Coronary artery (tissue), 2 donors: ENCODE measurements around the gene MRRF.

Experiments
- DNase-seq: peaks from one replicate; pipeline ENCODE4 v3.0.0-alpha.2; 2017; ENCODE audit warnings: low spot score
- H3K27ac ChIP-seq, 2 donors: fragments of 200-600 bp; sonication (generic); one replicate each; pipeline ENCODE4 v1.5.1; 2016 to 2019
- H3K4me3 ChIP-seq: fragments of 200-600 bp; sonication (generic); 2 replicates; pipeline ENCODE4 v1.5.1; 2016; ENCODE audit warnings: mild to moderate bottlenecking, moderate library complexity
- CTCF ChIP-seq: fragments of 200-600 bp; sonication (generic); IDR thresholded peaks from one replicate; pipeline ENCODE4 v1.5.1; 2019; ENCODE audit warnings: antibody characterized with exemption

Gene MRRF

GRCh38 chr9:122223435-122223834 lies 41.2 kb upstream of the MRRF start:
- Histone ChIP-seq H3K4me3 (no peak overlapping the region), H3K27ac (no peak overlapping the region)
- no peak for DNase-seq
- TF ChIP-seq CTCF = no peak

GRCh38 chr9:122225312-122226141 lies 39.2 kb upstream of the MRRF start:
- DNase-seq = no peak
- H3K27ac ChIP-seq = no peak overlapping the region
- no peak for TF ChIP-seq CTCF
- H3K4me3 ChIP-seq = peak overlapping the region; percentile 64

GRCh38 chr9:122226142-122226757 lies 38.4 kb upstream of the MRRF start:
- H3K27ac ChIP-seq = no peak overlapping the region
- no peak for TF ChIP-seq CTCF
- H3K4me3 ChIP-seq = peak overlapping the region; percentile 64
- no peak for DNase-seq

GRCh38 chr9:122226758-122227574 lies 37.7 kb upstream of the MRRF start:
- TF ChIP-seq CTCF = no peak
- Histone ChIP-seq H3K27ac (no peak overlapping the region), H3K4me3 (peak overlapping the region; percentile 64)
- DNase-seq = no peak

GRCh38 chr9:122227575-122227900 lies 37.1 kb upstream of the MRRF start:
- TF ChIP-seq CTCF = no peak
- Histone ChIP-seq H3K27ac (no peak overlapping the region), H3K4me3 (peak overlapping the region; percentile 64)
- no peak for DNase-seq

GRCh38 chr9:122228191-122228567 lies 36.5 kb upstream of the MRRF start:
- no peak overlapping the region for H3K27ac ChIP-seq
- DNase-seq = no peak
- TF ChIP-seq CTCF = no peak
- H3K4me3 ChIP-seq = peak overlapping the region; percentile 64
